ENCODE data around the gene RBM19.
"Not testable (repeated sequence)": the region's sequence is repeated elsewhere in the genome, so short reads cannot be mapped to it uniquely, and the experiment has no call there.

Gene RBM19

DNA sequence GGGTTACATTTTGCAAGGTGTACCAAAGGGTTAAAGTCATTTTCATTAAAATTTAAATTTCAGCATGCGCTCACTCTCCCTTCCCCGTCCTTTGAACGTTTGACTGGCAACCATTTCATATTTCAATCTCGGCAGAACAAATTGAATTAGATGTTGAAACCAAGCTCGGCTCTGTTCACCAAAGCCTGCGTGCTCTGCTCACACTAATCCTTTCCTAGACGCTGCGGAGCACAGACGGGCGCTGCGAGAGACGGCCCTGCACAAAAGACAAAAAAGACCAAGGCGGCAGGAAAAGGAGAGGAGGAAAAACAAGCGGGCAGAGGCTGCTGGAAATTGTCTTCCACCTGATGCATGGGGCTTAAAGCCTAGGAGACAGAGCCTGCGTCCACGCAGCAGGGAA, 149.3 kb downstream of the RBM19 start:
- TF ChIP-seq, protein P1, sequence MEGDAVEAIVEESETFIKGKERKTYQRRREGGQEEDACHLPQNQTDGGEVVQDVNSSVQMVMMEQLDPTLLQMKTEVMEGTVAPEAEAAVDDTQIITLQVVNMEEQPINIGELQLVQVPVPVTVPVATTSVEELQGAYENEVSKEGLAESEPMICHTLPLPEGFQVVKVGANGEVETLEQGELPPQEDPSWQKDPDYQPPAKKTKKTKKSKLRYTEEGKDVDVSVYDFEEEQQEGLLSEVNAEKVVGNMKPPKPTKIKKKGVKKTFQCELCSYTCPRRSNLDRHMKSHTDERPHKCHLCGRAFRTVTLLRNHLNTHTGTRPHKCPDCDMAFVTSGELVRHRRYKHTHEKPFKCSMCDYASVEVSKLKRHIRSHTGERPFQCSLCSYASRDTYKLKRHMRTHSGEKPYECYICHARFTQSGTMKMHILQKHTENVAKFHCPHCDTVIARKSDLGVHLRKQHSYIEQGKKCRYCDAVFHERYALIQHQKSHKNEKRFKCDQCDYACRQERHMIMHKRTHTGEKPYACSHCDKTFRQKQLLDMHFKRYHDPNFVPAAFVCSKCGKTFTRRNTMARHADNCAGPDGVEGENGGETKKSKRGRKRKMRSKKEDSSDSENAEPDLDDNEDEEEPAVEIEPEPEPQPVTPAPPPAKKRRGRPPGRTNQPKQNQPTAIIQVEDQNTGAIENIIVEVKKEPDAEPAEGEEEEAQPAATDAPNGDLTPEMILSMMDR (conservative IDR thresholded peaks at IDR 0.05; ENCODE audit: low read depth, low read length): no peak
- Histone ChIP-seq H2AFZ (ENCODE audit: low read depth) (no peak overlapping the region), H3K4me2 (no peak overlapping the region), H3K9ac (no peak overlapping the region), H3K36me3 (ENCODE audit: insufficient read depth) (no peaks in the 10 kb centered on the region), H3K27ac (no peak overlapping the region), H3K4me1 (ENCODE audit: low read depth, poor library complexity, severe bottlenecking) (no peaks in the 10 kb centered on the region), H4K20me1 (ENCODE audit: insufficient read depth) (no peaks in the 10 kb centered on the region), H3K27me3 (ENCODE audit: insufficient read depth, low read depth) (no peaks in the 10 kb centered on the region), H3K4me3 (IDR thresholded peaks at IDR 0.05; ENCODE audit: insufficient read depth, low read depth, low read length) (no peak overlapping the region), H3K79me2 (ENCODE audit: insufficient read depth, low read depth) (no peaks in the 10 kb centered on the region)

DNA sequence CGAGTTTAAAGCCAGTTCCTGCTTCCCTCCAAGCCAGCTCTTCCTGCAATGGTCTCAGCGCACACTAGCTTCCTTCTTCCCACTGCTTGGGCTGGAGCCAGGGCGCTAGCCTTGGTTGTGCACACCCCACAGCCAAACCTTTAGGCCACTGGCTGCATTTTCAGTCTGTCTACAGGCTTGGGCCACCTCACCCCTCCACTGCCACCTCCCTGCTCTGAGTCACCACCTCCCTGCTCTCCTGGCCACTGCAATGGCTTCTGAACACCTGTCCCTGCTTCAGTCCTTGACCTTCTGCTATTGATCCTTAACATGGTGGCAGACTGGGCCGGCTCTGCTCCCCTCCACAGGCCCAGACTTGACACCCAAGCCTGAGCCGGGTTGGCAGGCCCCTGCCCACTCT, 151.1 kb downstream of the RBM19 start:
- H3K27ac ChIP-seq: no peak overlapping the region
- TF ChIP-seq, protein P1 (conservative IDR thresholded peaks at IDR 0.05; ENCODE audit: low read depth, low read length): no peak
- H3K36me3 ChIP-seq (ENCODE audit: insufficient read depth): no peaks in the 10 kb centered on the region
- no peak overlapping the region for H3K9ac ChIP-seq
- no peak overlapping the region for H2AFZ ChIP-seq (ENCODE audit: low read depth)
- H3K4me2 ChIP-seq: no peak overlapping the region
- H3K79me2 ChIP-seq (ENCODE audit: insufficient read depth, low read depth): no peaks in the 10 kb centered on the region
- H3K27me3 ChIP-seq (ENCODE audit: insufficient read depth, low read depth): no peaks in the 10 kb centered on the region
- no peak overlapping the region for H3K4me3 ChIP-seq (IDR thresholded peaks at IDR 0.05; ENCODE audit: insufficient read depth, low read depth, low read length)
- no peaks in the 10 kb centered on the region for H4K20me1 ChIP-seq (ENCODE audit: insufficient read depth)
- H3K4me1 ChIP-seq (ENCODE audit: low read depth, poor library complexity, severe bottlenecking): no peaks in the 10 kb centered on the region

DNA sequence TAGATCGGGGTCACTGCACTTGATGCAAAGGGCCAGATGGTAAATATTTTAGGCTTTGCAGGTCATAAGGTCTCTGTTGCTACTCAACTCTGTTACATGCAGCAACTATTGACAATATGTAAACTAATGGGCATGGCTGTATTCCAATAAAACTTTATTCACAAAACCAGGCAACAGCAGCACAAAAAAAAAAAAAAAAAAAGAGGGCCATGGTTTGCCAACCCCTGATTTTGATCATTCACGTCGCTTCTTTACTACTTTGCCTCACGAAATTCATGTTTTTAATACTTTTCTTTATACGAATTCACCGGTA, 152.9 kb downstream of the RBM19 start:
- Histone ChIP-seq H3K4me3 (IDR thresholded peaks at IDR 0.05; ENCODE audit: insufficient read depth, low read depth, low read length) (no peak overlapping the region), H3K27me3 (ENCODE audit: insufficient read depth, low read depth) (no peaks in the 10 kb centered on the region), H3K79me2 (ENCODE audit: insufficient read depth, low read depth) (no peaks in the 10 kb centered on the region), H3K9ac (no peak overlapping the region), H4K20me1 (ENCODE audit: insufficient read depth) (no peaks in the 10 kb centered on the region), H3K36me3 (ENCODE audit: insufficient read depth) (no peaks in the 10 kb centered on the region), H2AFZ (ENCODE audit: low read depth) (no peak overlapping the region), H3K4me1 (ENCODE audit: low read depth, poor library complexity, severe bottlenecking) (no peaks in the 10 kb centered on the region), H3K27ac (no peak overlapping the region), H3K4me2 (no peak overlapping the region)
- TF ChIP-seq, protein P1 (conservative IDR thresholded peaks at IDR 0.05; ENCODE audit: low read depth, low read length): no peak

DNA sequence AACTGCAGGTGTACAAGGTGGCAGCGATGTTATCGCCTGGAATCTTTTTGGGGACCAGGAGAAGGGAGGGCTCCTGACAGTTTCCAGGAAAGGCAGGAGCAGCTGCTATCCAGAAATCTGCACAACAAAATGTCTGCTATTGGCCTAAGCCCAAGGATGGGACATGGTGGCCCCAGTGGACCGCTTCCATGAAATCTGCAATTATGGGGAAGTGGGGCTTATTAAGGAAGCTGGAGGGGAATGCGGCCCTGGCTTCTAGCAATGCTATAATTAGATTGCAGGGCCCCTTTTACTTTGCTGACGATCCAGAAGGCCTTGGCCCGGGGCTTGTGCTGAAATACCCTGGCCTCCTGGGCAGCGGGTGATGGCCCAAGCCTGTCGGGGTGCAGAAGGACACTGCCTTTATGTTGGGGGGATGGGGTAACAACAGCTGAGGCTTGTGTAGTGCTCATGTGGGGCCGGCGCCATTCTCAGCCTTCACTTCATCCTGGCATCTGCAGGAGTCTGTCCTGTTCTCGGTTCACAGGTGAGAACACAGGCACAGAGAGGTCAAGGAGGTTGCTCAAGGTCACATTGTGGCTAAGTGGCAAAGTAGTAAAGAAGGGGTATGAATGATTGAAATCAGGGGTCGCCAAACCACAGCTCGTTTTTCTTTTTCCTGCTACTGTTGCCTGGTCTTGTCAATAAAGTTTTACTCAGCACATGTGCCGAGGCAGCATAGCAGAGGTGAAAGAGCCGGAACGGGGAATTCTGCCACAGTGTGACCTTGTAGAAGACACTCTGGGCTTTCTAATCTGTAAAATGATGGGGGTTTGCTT, 153.5 kb downstream of the RBM19 start:
- H2AFZ ChIP-seq (ENCODE audit: low read depth): no peak overlapping the region
- H3K27me3 ChIP-seq (ENCODE audit: insufficient read depth, low read depth): no peaks in the 10 kb centered on the region
- H3K36me3 ChIP-seq (ENCODE audit: insufficient read depth): no peaks in the 10 kb centered on the region
- no peak overlapping the region for H3K9ac ChIP-seq
- H3K27ac ChIP-seq: no peak overlapping the region
- no peaks in the 10 kb centered on the region for H3K79me2 ChIP-seq (ENCODE audit: insufficient read depth, low read depth)
- H4K20me1 ChIP-seq (ENCODE audit: insufficient read depth): no peaks in the 10 kb centered on the region
- no peaks in the 10 kb centered on the region for H3K4me1 ChIP-seq (ENCODE audit: low read depth, poor library complexity, severe bottlenecking)
- no peak overlapping the region for H3K4me3 ChIP-seq (IDR thresholded peaks at IDR 0.05; ENCODE audit: insufficient read depth, low read depth, low read length)
- TF ChIP-seq, protein P1 (conservative IDR thresholded peaks at IDR 0.05; ENCODE audit: low read depth, low read length): no peak
- no peak overlapping the region for H3K4me2 ChIP-seq

DNA sequence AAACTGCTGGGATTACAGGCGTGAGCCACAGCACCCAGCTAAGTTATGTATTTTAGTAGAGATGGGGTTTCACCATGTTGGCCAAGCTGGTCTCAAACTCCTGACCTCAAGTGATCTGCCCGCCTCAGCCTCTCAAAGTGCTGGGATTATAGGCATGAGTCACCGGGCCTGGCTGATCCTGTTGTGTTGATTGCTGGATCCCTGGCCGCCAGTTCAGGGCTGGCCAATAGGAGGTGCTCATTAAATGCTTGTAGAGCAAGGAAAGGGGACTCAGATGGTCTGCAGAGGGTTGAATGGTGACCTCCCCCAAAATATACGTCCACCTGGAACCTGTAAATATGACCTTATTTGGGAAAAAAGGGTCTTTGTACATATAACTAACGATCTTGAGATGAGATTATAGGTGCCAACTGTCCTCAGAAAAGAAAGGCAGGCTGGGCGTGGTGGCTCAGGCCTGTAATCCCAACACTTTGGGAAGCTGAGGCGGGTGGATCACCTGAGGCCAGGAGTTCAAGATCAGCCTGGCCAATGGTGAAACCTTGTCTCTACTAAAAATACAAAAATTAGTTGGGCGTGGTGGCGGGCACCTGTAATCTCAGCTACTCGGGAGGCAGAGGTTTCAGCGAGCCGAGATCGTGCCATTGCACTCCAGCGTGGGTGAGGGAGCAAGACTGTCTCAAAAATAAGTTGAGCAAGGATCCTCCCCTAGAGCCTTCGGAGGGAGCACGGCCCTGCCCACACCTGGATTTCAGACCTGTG, 156.5 kb downstream of the RBM19 start:
- not testable (repeated sequence) for H3K4me1 ChIP-seq (ENCODE audit: low read depth, poor library complexity, severe bottlenecking); H3K9ac ChIP-seq; H4K20me1 ChIP-seq (ENCODE audit: insufficient read depth); H3K4me2 ChIP-seq; H3K4me3 ChIP-seq (IDR thresholded peaks at IDR 0.05; ENCODE audit: insufficient read depth, low read depth, low read length); H3K27ac ChIP-seq; H2AFZ ChIP-seq (ENCODE audit: low read depth); H3K79me2 ChIP-seq (ENCODE audit: insufficient read depth, low read depth); H3K27me3 ChIP-seq (ENCODE audit: insufficient read depth, low read depth); H3K36me3 ChIP-seq (ENCODE audit: insufficient read depth)
